ENCODE data around the gene GLCE. TPM values are rescaled to one million over a fixed set of nuclear protein-coding genes. Genes with fewer than 3 reads are reported as not detected.
A peak's percentile ranks its signal among the peaks of the same experiment; 100 is the strongest.

The GLCE gene
- total and polyA plus RNA-seq, 2 donors, result 7.3 to 12.8 TPM

DNA sequence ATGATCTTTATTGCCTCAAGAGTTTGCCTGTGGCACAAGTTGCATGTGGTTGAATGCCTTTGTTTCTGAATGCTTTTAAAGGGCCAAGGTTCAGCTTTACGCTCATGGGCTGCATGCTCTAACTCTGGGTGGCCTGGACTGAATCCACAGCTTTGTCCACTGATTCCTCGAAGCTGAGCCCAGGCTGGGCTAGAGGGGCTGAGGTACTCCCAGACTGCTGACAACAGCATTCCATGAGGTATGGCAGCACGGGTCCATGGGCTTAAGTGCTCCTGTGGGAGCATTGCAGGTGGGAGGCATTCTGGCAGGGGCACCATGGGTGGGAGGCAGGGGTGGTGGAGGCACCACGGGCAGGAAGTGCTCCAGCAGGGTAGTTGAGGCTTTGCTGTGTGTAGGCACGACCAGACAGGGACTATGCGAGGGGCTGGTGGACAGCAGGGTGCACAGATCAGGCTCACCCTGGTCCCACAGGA is 61.6 kb downstream of the GLCE start:
- H3K4me1 ChIP-seq (ENCODE audit: control insufficient read depth in 2 of 2, insufficient read depth in 2 of 2, low read length in 2 of 2), result no peaks in the 10 kb centered on the region
- no peaks in the 10 kb centered on the region for H3K27me3 ChIP-seq (ENCODE audit: control insufficient read depth in 2 of 2, insufficient read depth in 1 of 2, low read length in 1 of 2)
- 97% methylated on average over 6 of the region's 6 CpGs for WGBS
- no peaks in the 10 kb centered on the region for H3K36me3 ChIP-seq (ENCODE audit: control insufficient read depth in 2 of 2, insufficient read depth in 2 of 2, low read length in 1 of 2)
- H3K9me3 ChIP-seq (ENCODE audit: control insufficient read depth in 2 of 2, insufficient read depth in 1 of 2, low read length in 1 of 2), result peaks cover 0 to 8% of the 10 kb centered on the region in 2 donors
- no peak for DNase-seq (ENCODE audit: low read depth in 6 of 9, low spot score in 9 of 9)
- H3K4me3 ChIP-seq (ENCODE audit: low read length in 2 of 2), result no peak overlapping the region
- no peak overlapping the region for H3K27ac ChIP-seq (ENCODE audit: low read depth in 1 of 2, low read length in 1 of 2)

DNA sequence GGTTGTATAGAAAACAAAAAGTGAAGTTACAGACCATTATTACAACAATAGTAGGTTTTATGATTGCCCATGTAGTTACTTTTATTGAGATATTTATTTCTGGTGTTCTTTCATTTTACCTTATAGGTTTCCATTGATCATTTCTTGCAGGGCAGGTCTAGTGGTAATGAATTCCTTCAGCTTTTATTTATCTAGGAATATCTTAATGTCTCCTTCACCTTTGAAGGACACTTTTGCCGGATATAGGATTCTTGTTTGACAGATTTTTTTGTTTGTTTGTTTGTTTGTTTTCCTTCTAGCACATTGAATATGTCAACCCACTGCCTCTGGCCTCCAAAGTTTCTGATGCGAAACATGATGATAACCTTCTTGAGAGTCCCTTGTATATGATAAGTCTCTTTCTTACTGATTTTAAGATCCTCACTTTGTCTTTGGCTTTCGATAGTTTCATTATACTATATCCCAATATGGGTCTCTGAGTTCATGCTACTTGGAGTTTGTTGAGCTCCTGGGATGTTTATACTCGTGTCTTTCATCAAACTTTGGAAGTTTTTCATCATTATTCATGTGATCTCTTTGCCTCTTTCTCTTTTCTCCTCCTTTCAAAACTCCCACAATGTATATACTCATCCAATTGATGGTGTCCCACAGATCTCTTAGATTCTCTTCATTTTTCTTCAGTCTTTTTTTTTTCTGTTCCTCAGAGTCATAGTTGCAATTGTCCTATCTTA is 62.8 kb downstream of the GLCE start:
- Histone ChIP-seq H3K27me3 (ENCODE audit: control insufficient read depth in 2 of 2, insufficient read depth in 1 of 2, low read length in 1 of 2) (no peaks in the 10 kb centered on the region), H3K27ac (ENCODE audit: low read depth in 1 of 2, low read length in 1 of 2) (no peak overlapping the region), H3K9me3 (ENCODE audit: control insufficient read depth in 2 of 2, insufficient read depth in 1 of 2, low read length in 1 of 2) (peaks cover 0 to 7% of the 10 kb centered on the region in 2 donors), H3K4me3 (ENCODE audit: low read length in 2 of 2) (no peak overlapping the region), H3K36me3 (ENCODE audit: control insufficient read depth in 2 of 2, insufficient read depth in 2 of 2, low read length in 1 of 2) (no peaks in the 10 kb centered on the region), H3K4me1 (ENCODE audit: control insufficient read depth in 2 of 2, insufficient read depth in 2 of 2, low read length in 2 of 2) (no peaks in the 10 kb centered on the region)
- 97% methylated on average over 4 of the region's 4 CpGs for WGBS
- no peak for DNase-seq (ENCODE audit: low read depth in 6 of 9, low spot score in 9 of 9)

DNA sequence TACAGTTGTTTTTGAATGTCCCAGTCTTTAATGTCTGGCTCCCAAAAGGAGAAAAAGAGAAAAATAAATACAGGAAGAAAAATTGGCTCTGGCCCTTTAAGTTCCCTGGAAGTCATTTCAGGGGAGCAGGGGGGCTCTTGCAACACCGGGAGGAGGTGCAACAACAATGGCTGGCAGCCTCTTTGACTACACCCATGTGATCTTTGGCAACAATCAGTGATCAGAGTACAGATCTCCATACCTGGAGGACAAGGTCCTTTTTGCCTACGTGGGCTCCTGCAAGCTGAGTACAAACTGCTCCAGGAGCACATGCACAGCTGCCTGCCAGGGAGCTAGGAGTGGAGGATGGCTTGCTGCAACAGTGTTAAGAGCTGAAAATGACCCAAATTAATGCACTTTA is 63.9 kb downstream of the GLCE start:
- 88% methylated on average over 2 of the region's 2 CpGs for WGBS

DNA sequence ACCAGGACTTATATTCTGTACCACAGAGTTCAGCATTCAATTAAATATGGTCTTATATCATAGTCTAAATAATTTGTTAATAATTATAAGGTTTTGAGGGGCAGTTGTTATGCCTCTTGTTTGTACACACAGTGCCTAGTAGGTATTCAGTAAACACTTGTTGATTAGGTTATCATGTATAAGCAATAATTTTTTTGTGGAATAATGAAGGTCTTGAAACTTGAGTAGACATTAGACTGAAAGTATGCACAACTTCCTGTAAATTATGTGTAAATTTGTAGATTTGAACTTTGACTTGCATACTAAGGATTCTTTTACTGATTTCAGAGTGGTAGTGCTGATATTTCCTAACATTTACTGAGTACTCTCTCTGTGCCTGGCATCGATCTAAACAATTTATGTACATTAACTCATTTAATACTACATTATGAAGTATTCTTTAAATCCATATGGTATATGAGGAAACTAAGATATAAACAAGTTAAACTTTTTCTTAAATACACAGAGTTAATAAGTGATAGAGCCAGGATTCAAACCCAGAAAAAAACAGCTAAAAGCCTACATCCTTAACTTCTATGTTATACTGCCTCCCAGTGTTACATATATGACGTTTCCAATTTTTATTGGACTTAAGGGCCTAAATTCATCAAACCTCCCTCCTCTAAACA is 65.1 kb downstream of the GLCE start:
- 92% methylated on average over 2 of the region's 2 CpGs for WGBS
- H3K27ac ChIP-seq (ENCODE audit: low read depth in 1 of 2, low read length in 1 of 2), result no peak overlapping the region
- DNase-seq (ENCODE audit: low read depth in 6 of 9, low spot score in 9 of 9), result peak in 1 of 9 donors; percentile 9

More for the DNA sequence above, 63.9 kb downstream of the GLCE start:
- no peaks in the 10 kb centered on the region for H3K4me1 ChIP-seq (ENCODE audit: control insufficient read depth in 2 of 2, insufficient read depth in 2 of 2, low read length in 2 of 2)
- no peak overlapping the region for H3K4me3 ChIP-seq (ENCODE audit: low read length in 2 of 2)
- no peaks in the 10 kb centered on the region for H3K36me3 ChIP-seq (ENCODE audit: control insufficient read depth in 2 of 2, insufficient read depth in 2 of 2, low read length in 1 of 2)
- DNase-seq (ENCODE audit: low read depth in 6 of 9, low spot score in 9 of 9), result no peak
- peaks cover 0 to 6% of the 10 kb centered on the region in 2 donors for H3K9me3 ChIP-seq (ENCODE audit: control insufficient read depth in 2 of 2, insufficient read depth in 1 of 2, low read length in 1 of 2)
- H3K27ac ChIP-seq (ENCODE audit: low read depth in 1 of 2, low read length in 1 of 2), result no peak overlapping the region
- no peaks in the 10 kb centered on the region for H3K27me3 ChIP-seq (ENCODE audit: control insufficient read depth in 2 of 2, insufficient read depth in 1 of 2, low read length in 1 of 2)

DNA sequence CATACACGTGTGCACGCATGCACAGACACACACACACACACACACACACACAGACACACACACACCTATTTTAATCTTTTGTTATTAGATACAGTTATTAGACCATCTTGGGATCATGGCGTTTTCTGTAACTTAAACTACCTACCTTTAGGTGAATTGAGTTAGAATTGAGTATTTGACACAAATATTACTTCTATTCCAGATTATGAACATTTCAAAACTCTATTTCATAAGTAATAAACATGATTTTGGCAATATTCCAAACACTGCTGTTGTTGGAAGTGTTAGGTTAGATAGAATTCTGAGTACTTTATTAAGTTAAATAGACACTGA is 65.6 kb downstream of the GLCE start:
- 93% methylated on average over 3 of the region's 3 CpGs for WGBS
- H3K27me3 ChIP-seq (ENCODE audit: control insufficient read depth in 2 of 2, insufficient read depth in 1 of 2, low read length in 1 of 2), result no peaks in the 10 kb centered on the region

More for the DNA sequence above, 65.1 kb downstream of the GLCE start:
- no peak overlapping the region for H3K4me3 ChIP-seq (ENCODE audit: low read length in 2 of 2)
- no peaks in the 10 kb centered on the region for H3K27me3 ChIP-seq (ENCODE audit: control insufficient read depth in 2 of 2, insufficient read depth in 1 of 2, low read length in 1 of 2)
- H3K9me3 ChIP-seq (ENCODE audit: control insufficient read depth in 2 of 2, insufficient read depth in 1 of 2, low read length in 1 of 2), result peaks cover 0 to 6% of the 10 kb centered on the region in 2 donors
- H3K36me3 ChIP-seq (ENCODE audit: control insufficient read depth in 2 of 2, insufficient read depth in 2 of 2, low read length in 1 of 2), result no peaks in the 10 kb centered on the region
- H3K4me1 ChIP-seq (ENCODE audit: control insufficient read depth in 2 of 2, insufficient read depth in 2 of 2, low read length in 2 of 2), result no peaks in the 10 kb centered on the region

DNA sequence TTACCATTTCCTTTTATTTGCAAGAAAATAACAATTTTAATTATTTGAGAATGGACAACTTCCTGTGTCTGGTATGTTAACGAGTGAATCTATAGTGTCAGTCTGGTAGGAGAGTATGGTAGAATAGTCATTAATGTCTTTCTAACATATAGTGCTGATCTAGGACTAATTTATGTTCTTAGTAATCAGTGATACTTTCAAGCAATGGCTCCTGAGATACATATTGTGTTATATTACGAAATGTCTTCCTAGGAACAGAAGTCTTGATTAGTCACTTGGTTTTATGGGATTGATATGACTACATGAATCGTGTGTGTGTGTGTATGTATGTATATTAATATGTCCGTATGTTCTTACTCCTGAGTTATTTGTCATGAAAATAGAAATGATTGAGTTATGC is 71.7 kb downstream of the GLCE start:
- Histone ChIP-seq H3K27me3 (ENCODE audit: control insufficient read depth in 2 of 2, insufficient read depth in 1 of 2, low read length in 1 of 2) (no peaks in the 10 kb centered on the region), H3K27ac (ENCODE audit: low read depth in 1 of 2, low read length in 1 of 2) (no peak overlapping the region)
- 80% methylated on average over 4 of the region's 4 CpGs for WGBS

More for the DNA sequence above, 65.6 kb downstream of the GLCE start:
- Histone ChIP-seq H3K36me3 (ENCODE audit: control insufficient read depth in 2 of 2, insufficient read depth in 2 of 2, low read length in 1 of 2) (no peaks in the 10 kb centered on the region), H3K27ac (ENCODE audit: low read depth in 1 of 2, low read length in 1 of 2) (no peak overlapping the region), H3K9me3 (ENCODE audit: control insufficient read depth in 2 of 2, insufficient read depth in 1 of 2, low read length in 1 of 2) (peaks cover 0 to 6% of the 10 kb centered on the region in 2 donors), H3K4me1 (ENCODE audit: control insufficient read depth in 2 of 2, insufficient read depth in 2 of 2, low read length in 2 of 2) (no peaks in the 10 kb centered on the region), H3K4me3 (ENCODE audit: low read length in 2 of 2) (no peak overlapping the region)
- no peak for DNase-seq (ENCODE audit: low read depth in 6 of 9, low spot score in 9 of 9)

DNA sequence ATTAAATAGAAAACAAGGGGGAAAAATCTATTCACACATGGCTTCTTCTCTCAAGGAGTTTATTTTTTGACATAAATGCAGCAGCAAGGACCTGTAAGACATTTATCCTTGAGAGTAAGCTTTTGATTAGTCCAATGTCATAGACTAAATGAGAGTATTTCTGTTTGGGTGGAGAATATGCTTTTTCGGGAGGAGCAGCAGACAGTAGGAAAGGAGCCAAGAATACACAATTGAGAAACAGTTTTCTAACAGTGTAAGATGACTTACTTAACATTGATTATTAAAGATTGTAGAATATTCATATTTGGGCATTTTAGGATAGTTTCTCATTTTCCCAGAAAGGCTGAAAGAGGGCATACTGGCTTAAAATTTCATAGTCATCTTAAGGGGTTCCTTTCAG is 72.3 kb downstream of the GLCE start:
- Histone ChIP-seq H3K9me3 (ENCODE audit: control insufficient read depth in 2 of 2, insufficient read depth in 1 of 2, low read length in 1 of 2) (no peaks in the 10 kb centered on the region), H3K4me1 (ENCODE audit: control insufficient read depth in 2 of 2, insufficient read depth in 2 of 2, low read length in 2 of 2) (no peaks in the 10 kb centered on the region), H3K27me3 (ENCODE audit: control insufficient read depth in 2 of 2, insufficient read depth in 1 of 2, low read length in 1 of 2) (no peaks in the 10 kb centered on the region), H3K4me3 (ENCODE audit: low read length in 2 of 2) (no peak overlapping the region), H3K27ac (ENCODE audit: low read depth in 1 of 2, low read length in 1 of 2) (no peak overlapping the region), H3K36me3 (ENCODE audit: control insufficient read depth in 2 of 2, insufficient read depth in 2 of 2, low read length in 1 of 2) (no peaks in the 10 kb centered on the region)
- 93% methylated on average over 1 of the region's 1 CpG for WGBS
- DNase-seq (ENCODE audit: low read depth in 6 of 9, low spot score in 9 of 9), result no peak

More for the DNA sequence above, 71.7 kb downstream of the GLCE start:
- no peak for DNase-seq (ENCODE audit: low read depth in 6 of 9, low spot score in 9 of 9)
- Histone ChIP-seq H3K9me3 (ENCODE audit: control insufficient read depth in 2 of 2, insufficient read depth in 1 of 2, low read length in 1 of 2) (no peaks in the 10 kb centered on the region), H3K36me3 (ENCODE audit: control insufficient read depth in 2 of 2, insufficient read depth in 2 of 2, low read length in 1 of 2) (no peaks in the 10 kb centered on the region), H3K4me3 (ENCODE audit: low read length in 2 of 2) (no peak overlapping the region), H3K4me1 (ENCODE audit: control insufficient read depth in 2 of 2, insufficient read depth in 2 of 2, low read length in 2 of 2) (no peaks in the 10 kb centered on the region)

DNA sequence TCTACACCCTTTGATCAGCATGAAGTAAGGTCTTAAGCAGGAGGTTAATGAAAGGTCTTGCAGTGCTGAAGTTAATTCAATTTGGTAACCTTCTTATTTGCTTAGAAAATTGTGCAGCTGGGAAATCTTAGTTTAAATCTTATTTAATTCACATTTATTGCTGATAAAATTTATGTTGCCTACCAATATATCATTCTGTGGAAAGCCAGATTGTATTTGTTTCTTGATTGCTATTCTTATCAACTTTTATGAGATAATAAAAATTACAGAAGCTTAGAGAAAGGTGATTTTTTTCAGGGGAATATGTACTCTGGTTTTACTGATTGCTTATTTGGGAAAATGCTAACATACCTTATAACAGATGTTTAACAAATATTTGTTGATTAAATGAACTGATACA is 74.2 kb downstream of the GLCE start:
- H3K36me3 ChIP-seq (ENCODE audit: control insufficient read depth in 2 of 2, insufficient read depth in 2 of 2, low read length in 1 of 2), result no peaks in the 10 kb centered on the region
- no peak for DNase-seq (ENCODE audit: low read depth in 6 of 9, low spot score in 9 of 9)
- no peaks in the 10 kb centered on the region for H3K27me3 ChIP-seq (ENCODE audit: control insufficient read depth in 2 of 2, insufficient read depth in 1 of 2, low read length in 1 of 2)
- no peak overlapping the region for H3K4me3 ChIP-seq (ENCODE audit: low read length in 2 of 2)
- no peaks in the 10 kb centered on the region for H3K9me3 ChIP-seq (ENCODE audit: control insufficient read depth in 2 of 2, insufficient read depth in 1 of 2, low read length in 1 of 2)
- H3K4me1 ChIP-seq (ENCODE audit: control insufficient read depth in 2 of 2, insufficient read depth in 2 of 2, low read length in 2 of 2), result no peaks in the 10 kb centered on the region
- no peak overlapping the region for H3K27ac ChIP-seq (ENCODE audit: low read depth in 1 of 2, low read length in 1 of 2)

DNA sequence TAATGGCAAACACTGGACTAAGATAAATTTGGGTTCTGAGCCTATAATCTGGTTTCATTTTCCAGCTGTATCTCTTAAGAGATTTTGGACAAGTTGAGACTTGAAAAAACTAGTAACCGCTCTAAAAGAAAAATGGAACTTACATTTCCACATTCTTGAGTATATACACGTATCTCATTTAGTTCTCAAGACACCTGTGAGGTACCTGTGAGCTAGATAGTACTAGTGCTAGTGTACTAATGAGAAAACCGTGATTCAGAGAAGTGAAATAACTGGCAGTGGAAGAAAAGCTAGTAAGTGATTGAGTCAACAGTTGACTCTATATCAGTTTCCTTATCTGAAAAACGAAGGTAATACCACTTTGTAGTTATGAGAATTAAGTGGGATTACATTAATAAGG is 76.1 kb downstream of the GLCE start:
- no peak for DNase-seq (ENCODE audit: low read depth in 6 of 9, low spot score in 9 of 9)
- no peak overlapping the region for H3K27ac ChIP-seq (ENCODE audit: low read depth in 1 of 2, low read length in 1 of 2)
- no peaks in the 10 kb centered on the region for H3K27me3 ChIP-seq (ENCODE audit: control insufficient read depth in 2 of 2, insufficient read depth in 1 of 2, low read length in 1 of 2)
- no peaks in the 10 kb centered on the region for H3K4me1 ChIP-seq (ENCODE audit: control insufficient read depth in 2 of 2, insufficient read depth in 2 of 2, low read length in 2 of 2)
- no peaks in the 10 kb centered on the region for H3K9me3 ChIP-seq (ENCODE audit: control insufficient read depth in 2 of 2, insufficient read depth in 1 of 2, low read length in 1 of 2)
- H3K4me3 ChIP-seq (ENCODE audit: low read length in 2 of 2), result no peak overlapping the region
- no peaks in the 10 kb centered on the region for H3K36me3 ChIP-seq (ENCODE audit: control insufficient read depth in 2 of 2, insufficient read depth in 2 of 2, low read length in 1 of 2)
- 96% methylated on average over 4 of the region's 4 CpGs for WGBS
